ENCODE results near the gene AKAP6. TPM values are rescaled to one million over a fixed set of nuclear protein-coding genes. Genes with fewer than 3 reads are reported as not detected.
A peak's percentile ranks its signal among the peaks of the same experiment; 100 is the strongest.

AKAP6 gene
- total and polyA plus RNA-seq, 8 donors, result 3.7 to 7.2 (median 6.0) TPM

DNA sequence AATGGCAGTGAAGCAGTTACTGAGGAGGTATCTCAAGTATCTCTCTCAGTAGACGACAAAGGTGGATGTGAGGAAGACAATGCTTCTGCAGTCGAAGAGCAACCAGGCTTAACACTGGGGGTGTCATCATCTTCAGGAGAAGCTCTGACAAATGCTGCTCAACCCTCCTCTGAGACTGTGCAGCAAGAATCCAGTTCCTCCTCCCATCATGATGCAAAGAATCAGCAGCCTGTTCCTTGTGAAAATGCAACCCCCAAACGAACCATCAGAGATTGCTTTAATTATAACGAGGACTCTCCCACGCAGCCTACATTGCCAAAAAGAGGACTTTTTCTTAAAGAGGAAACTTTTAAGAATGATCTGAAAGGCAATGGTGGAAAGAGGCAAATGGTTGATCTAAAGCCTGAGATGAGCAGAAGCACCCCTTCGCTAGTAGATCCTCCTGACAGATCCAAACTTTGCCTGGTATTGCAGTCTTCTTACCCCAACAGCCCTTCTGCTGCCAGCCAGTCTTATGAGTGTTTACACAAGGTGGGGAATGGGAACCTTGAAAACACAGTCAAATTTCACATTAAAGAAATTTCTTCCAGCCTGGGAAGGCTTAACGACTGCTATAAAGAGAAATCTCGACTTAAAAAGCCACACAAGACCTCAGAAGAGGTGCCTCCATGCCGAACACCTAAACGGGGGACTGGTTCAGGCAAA lies 216.6 kb downstream of the AKAP6 start:
- Histone ChIP-seq H3K4me3 (no peak overlapping the region), H3K27me3 (no peaks in the 10 kb centered on the region), H3K27ac (no peak overlapping the region), H3K9me3 (no peaks in the 10 kb centered on the region), H3K36me3 (no peaks in the 10 kb centered on the region), H3K4me1 (no peaks in the 10 kb centered on the region)
- intact Hi-C loops (cut with DNase I), result no loop called here
- TF ChIP-seq, protein P1, sequence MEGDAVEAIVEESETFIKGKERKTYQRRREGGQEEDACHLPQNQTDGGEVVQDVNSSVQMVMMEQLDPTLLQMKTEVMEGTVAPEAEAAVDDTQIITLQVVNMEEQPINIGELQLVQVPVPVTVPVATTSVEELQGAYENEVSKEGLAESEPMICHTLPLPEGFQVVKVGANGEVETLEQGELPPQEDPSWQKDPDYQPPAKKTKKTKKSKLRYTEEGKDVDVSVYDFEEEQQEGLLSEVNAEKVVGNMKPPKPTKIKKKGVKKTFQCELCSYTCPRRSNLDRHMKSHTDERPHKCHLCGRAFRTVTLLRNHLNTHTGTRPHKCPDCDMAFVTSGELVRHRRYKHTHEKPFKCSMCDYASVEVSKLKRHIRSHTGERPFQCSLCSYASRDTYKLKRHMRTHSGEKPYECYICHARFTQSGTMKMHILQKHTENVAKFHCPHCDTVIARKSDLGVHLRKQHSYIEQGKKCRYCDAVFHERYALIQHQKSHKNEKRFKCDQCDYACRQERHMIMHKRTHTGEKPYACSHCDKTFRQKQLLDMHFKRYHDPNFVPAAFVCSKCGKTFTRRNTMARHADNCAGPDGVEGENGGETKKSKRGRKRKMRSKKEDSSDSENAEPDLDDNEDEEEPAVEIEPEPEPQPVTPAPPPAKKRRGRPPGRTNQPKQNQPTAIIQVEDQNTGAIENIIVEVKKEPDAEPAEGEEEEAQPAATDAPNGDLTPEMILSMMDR (IDR thresholded peaks at IDR 0.05), result no peak
- DNase-seq, result no peak
- ATAC-seq, result peak; percentile 79

DNA sequence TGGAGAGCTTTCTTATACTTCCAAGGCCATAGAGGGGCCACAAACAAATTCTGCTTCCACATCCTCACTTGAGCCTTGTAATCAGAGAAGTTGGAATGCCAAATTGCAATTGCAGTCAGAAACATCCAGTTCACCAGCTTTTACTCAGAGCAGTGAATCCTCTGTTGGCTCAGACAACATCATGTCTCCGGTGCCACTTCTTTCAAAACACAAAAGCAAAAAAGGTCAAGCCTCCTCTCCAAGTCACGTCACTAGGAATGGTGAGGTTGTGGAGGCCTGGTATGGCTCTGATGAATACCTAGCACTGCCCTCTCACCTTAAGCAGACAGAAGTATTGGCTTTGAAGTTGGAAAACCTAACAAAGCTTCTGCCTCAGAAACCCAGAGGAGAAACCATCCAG lies 217.1 kb downstream of the AKAP6 start:
- DNase-seq (no peak), ATAC-seq (peak; percentile 49)
- Histone ChIP-seq H3K4me3 (no peak overlapping the region), H3K27me3 (no peaks in the 10 kb centered on the region), H3K27ac (no peak overlapping the region), H3K9me3 (no peaks in the 10 kb centered on the region), H3K4me1 (no peaks in the 10 kb centered on the region), H3K36me3 (no peaks in the 10 kb centered on the region)
- TF ChIP-seq, protein P1 (IDR thresholded peaks at IDR 0.05), result no peak
- intact Hi-C loops (cut with DNase I), result no loop called here

DNA sequence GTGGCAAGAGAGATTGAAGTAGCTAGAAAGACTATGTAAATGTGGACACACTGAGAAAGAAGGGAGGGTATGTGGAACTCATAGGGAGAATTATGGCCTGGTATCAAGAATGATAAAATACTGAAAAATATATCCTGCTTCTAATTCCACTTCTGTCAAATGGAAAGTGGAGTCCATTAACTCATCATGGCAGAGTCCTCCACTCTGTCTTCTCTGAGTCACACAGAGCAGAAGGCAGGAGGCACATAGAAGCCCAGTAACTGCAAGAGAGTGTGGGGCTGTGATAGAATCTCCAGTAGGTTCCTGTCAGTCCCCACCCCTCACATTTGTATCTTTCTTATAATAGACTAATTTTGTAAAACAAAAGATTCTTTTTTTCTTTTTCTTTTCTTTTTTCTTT lies 223.7 kb downstream of the AKAP6 start:
- intact Hi-C loops (cut with DNase I), result no loop called here
- no peaks in the 10 kb centered on the region for H3K4me1 ChIP-seq
- no peak overlapping the region for H3K4me3 ChIP-seq
- no peaks in the 10 kb centered on the region for H3K27me3 ChIP-seq
- TF ChIP-seq, protein P1 (IDR thresholded peaks at IDR 0.05), result no peak
- no peaks in the 10 kb centered on the region for H3K36me3 ChIP-seq
- no peak for DNase-seq
- ATAC-seq, result no peak
- H3K9me3 ChIP-seq, result no peaks in the 10 kb centered on the region
- no peak overlapping the region for H3K27ac ChIP-seq

DNA sequence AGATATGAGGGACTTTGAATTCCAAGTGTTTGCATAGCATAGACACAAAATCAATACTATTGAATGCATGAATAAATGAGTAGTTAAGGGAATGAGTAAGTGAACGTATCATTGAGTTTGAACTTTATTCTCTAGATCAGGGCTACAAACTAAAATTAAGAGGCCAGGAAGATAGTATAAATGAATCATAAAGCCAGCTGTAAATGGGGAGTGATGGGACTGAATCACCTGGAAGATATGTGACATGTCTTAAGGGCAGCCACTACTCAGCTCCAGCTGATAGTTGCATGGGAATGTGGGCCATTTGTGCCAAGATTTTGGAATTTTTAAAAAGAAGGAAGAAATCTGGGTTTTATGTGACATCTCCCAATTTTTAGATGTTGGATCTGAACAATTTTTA lies 229.9 kb downstream of the AKAP6 start:
- Histone ChIP-seq H3K27ac (no peak overlapping the region), H3K27me3 (no peaks in the 10 kb centered on the region), H3K4me3 (no peak overlapping the region), H3K4me1 (peaks cover 0 to 4% of the 10 kb centered on the region in 2 donors), H3K9me3 (no peaks in the 10 kb centered on the region), H3K36me3 (no peaks in the 10 kb centered on the region)
- TF ChIP-seq, protein P1 (IDR thresholded peaks at IDR 0.05), result no peak
- no peak for ATAC-seq
- intact Hi-C loops (cut with DNase I), result no loop called here
- DNase-seq, result no peak

DNA sequence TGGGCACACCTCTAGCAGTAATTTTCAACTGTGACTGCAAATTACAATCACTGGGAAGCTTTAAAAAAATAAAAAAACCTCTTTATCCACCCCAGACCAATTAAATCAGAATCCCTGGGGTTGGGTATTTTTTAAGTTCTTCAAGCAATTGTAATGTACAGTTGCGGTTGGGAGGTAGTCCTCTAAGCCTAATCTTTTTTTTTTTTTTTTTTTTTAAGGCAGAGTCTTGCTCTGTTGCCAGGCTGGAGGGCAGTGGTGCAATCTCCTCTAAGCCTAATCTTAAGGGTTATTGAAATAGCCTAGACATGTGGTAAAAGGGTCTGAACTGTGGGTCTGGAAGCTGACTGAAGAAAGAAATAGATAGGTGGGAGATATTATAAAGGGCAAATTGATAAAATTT lies 230.5 kb downstream of the AKAP6 start:
- intact Hi-C loops (cut with DNase I), result no loop called here
- no peaks in the 10 kb centered on the region for H3K9me3 ChIP-seq
- H3K4me1 ChIP-seq, result peaks cover 0 to 6% of the 10 kb centered on the region in 2 donors
- H3K27ac ChIP-seq, result no peak overlapping the region
- H3K27me3 ChIP-seq, result no peaks in the 10 kb centered on the region
- ATAC-seq, result peak; percentile 81
- TF ChIP-seq, protein P1 (IDR thresholded peaks at IDR 0.05), result no peak
- no peak overlapping the region for H3K4me3 ChIP-seq
- no peak for DNase-seq
- H3K36me3 ChIP-seq, result no peaks in the 10 kb centered on the region
